Activated T-cell treated with anti-CD3 and anti-CD28 coated beads, Interleukin-2, amount 50 U/mL, for 72 hours (primary cell): ENCODE measurements around the gene NFATC1. TPM values are rescaled to one million over a fixed set of nuclear protein-coding genes. Genes with fewer than 3 reads are reported as not detected.

ENCODE experiments used
- ATAC-seq, 2 donors: fragments of 150-1000 bp; cut with Tn5 transposase; replicated peaks in 1 of 2; 2 replicates each; pipeline ENCODE4 v1.10.0; 2021; ENCODE audit warnings: moderate library complexity in 2 of 2, mild to moderate bottlenecking in 1 of 2
- DNase-seq, 2 donors: peaks; one replicate each; pipeline ENCODE4 v3.0.0; 2021 to 2022; ENCODE audit warnings: mixed read lengths in 1 of 2
- H3K27ac Mint-ChIP-seq: one replicate; pipeline ENCODE4 v1.8.0; 2022; ENCODE audit warnings: mild to moderate bottlenecking, moderate library complexity, mixed read lengths
- H3K27me3 Mint-ChIP-seq: one replicate; pipeline ENCODE4 v1.8.0; 2022; ENCODE audit warnings: low read depth, mixed read lengths
- H3K36me3 Mint-ChIP-seq, 2 donors: one replicate each; pipeline ENCODE4 v1.8.0; 2022; ENCODE audit warnings: mixed read lengths in 2 of 2, mild to moderate bottlenecking in 1 of 2; ENCODE audit not compliant: insufficient read depth in 2 of 2
- H3K4me1 Mint-ChIP-seq: one replicate; pipeline ENCODE4 v1.8.0; 2022; ENCODE audit warnings: low read depth, mixed read lengths
- H3K4me3 Mint-ChIP-seq, 2 donors: one replicate each; pipeline ENCODE4 v1.8.0; 2022; ENCODE audit warnings: mild to moderate bottlenecking in 2 of 2, mixed read lengths in 2 of 2, moderate library complexity in 2 of 2
- H3K9me3 Mint-ChIP-seq, 2 donors: one replicate each; pipeline ENCODE4 v1.8.0; 2022; ENCODE audit warnings: mixed read lengths in 2 of 2
- total RNA-seq, 2 donors: library from RNA; stranded (reverse); gene quantifications; one replicate each; pipeline ENCODE4 v1.2.3, GENCODE V29; 2022

The NFATC1 gene
- total RNA-seq, 2 donors from 2014 or later: 70.4 to 86.0 TPM

GRCh38 chr18:79567481-79568147 lies 171.9 kb downstream of the NFATC1 start:
- H3K27ac Mint-ChIP-seq: no peak overlapping the region
- H3K4me1 Mint-ChIP-seq: peaks cover 11% of the 10 kb centered on the region
- ATAC-seq: no peak
- peaks cover 7% of the 10 kb centered on the region for H3K27me3 Mint-ChIP-seq
- no peak for DNase-seq
- peaks cover 0 to 8% of the 10 kb centered on the region in 2 donors for H3K9me3 Mint-ChIP-seq
- H3K4me3 Mint-ChIP-seq: no peak overlapping the region
- H3K36me3 Mint-ChIP-seq: peaks cover 3 to 5% of the 10 kb centered on the region in 2 donors

DNA sequence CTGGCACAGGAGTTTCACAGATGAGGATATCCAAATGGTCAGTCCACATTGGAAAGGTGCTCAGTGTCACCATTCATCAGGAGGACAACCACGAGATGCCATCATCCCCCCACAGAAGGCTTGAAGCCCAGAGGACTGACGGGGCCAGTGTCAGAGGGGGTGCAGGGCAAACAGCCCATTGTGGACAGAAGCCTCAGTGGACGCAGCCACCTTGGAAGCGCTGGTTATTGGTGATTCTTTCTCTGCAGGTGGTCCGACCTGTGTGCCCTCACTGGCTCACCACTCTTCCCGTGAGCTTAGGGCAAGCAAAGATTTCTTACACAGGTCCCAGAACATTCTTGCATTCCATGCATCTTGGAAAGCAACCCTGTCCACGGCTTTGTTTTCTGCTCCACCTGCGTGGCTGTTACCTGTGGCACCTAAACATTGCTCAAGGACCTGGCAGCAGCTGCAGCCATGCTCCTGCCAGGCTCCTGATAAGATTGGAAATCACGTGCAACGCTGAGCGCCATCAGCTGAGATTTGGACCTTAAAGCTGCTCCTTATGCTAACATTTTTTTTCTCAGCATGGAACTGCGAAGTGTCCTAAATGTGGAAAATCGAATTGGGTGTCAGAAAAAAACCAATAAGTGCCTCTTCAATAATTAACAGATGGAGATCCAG lies 172.9 kb downstream of the NFATC1 start:
- Mint-ChIP-seq H3K36me3 (peaks cover 3 to 11% of the 10 kb centered on the region in 2 donors), H3K4me3 (no peak overlapping the region)

DNA sequence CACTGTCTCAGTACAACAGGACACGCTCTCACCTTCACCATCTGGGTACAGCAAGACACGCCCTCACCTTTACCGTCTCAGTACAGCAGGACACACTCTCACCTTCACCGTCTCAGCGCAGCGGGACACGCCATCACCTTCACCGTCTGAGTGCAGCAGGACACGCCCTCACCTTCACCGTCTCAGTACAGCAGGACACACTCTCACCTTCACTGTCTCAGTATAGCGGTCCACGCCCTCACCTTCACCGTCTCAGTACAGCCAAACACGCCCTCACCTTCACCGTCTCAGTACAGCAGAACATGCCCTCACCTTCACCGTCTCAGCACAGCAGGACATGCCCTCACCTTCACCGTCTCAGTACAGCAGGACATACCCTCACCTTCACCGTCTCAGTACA lies 174.0 kb downstream of the NFATC1 start:
- H3K9me3 Mint-ChIP-seq: peaks cover 3 to 6% of the 10 kb centered on the region in 2 donors
- ATAC-seq: no peak
- no peak overlapping the region for H3K27ac Mint-ChIP-seq
- DNase-seq: no peak
- H3K36me3 Mint-ChIP-seq: peaks cover 3 to 11% of the 10 kb centered on the region in 2 donors
- H3K4me3 Mint-ChIP-seq: no peak overlapping the region
- peaks cover 13% of the 10 kb centered on the region for H3K4me1 Mint-ChIP-seq
- H3K27me3 Mint-ChIP-seq: peaks cover 7% of the 10 kb centered on the region

More for the DNA sequence above, 172.9 kb downstream of the NFATC1 start:
- peaks cover 7% of the 10 kb centered on the region for H3K27me3 Mint-ChIP-seq
- peaks cover 11% of the 10 kb centered on the region for H3K4me1 Mint-ChIP-seq
- DNase-seq: no peak
- ATAC-seq: no peak
- H3K9me3 Mint-ChIP-seq: peaks cover 3 to 11% of the 10 kb centered on the region in 2 donors
- no peak overlapping the region for H3K27ac Mint-ChIP-seq

- peaks cover 7% of the 10 kb centered on the region for H3K27me3 Mint-ChIP-seq
- peak in 1 of 2 donors; percentile 16 for DNase-seq
- ATAC-seq: peak; percentile 62 to 66
- peaks cover 3 to 11% of the 10 kb centered on the region in 2 donors for H3K36me3 Mint-ChIP-seq
- peaks cover 3 to 6% of the 10 kb centered on the region in 2 donors for H3K9me3 Mint-ChIP-seq
- peak overlapping the region in 1 of 2 donors; percentile 51 for H3K4me3 Mint-ChIP-seq
- no peak overlapping the region for H3K27ac Mint-ChIP-seq
- H3K4me1 Mint-ChIP-seq: peaks cover 21% of the 10 kb centered on the region
Observed at GRCh38 chr18:79570266-79571201, 174.8 kb downstream of the NFATC1 start.

DNA sequence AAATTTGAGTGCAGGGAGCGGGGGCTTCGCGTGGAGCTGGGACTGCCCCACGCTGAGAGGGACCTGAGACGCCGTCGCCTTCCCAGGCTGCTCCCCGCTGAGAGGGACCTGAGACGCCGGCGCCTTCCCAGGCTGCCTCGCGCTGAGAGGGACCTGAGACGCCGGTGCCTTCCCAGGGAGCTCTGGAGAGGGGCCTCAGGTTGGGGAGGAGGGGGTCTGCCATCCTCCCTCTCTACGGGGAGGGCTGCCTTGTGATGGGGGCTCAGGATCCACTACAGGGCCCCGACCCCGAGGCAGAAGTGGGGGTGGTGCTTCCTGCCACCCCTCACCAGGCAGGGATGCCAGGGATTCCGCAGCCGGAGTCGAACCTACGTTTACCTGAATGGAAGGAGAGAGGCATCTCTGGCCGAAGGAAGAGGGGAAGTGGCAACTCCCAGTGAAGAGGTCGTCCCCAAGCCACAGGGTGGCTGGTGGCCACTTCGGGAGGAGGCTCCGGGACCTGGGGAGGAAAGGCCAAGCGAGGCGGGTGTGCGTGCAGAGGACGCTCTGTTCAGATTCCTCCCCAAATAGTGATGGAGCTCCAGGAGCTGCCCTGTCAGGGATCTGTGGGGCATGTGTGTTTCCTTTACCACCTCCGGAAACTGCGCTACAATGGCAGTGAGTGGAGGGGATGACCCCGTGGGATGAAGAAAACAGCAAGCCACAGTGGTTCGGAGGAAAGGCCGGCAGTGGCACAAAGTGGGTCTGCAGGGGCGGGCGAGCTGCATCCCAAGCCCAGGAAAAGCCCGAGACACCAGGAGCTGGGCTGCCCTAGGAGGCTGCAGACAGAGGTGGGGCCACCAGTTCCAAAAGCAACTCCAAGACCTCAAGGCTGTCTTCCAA lies 175.7 kb downstream of the NFATC1 start:
- Mint-ChIP-seq H3K4me1 (peaks cover 24% of the 10 kb centered on the region), H3K36me3 (peaks cover 3 to 11% of the 10 kb centered on the region in 2 donors), H3K27ac (no peak overlapping the region), H3K27me3 (peaks cover 7% of the 10 kb centered on the region), H3K4me3 (peak overlapping the region in 1 of 2 donors; percentile 51), H3K9me3 (peaks cover 3 to 6% of the 10 kb centered on the region in 2 donors)
- no peak for DNase-seq
- ATAC-seq: no peak

DNA sequence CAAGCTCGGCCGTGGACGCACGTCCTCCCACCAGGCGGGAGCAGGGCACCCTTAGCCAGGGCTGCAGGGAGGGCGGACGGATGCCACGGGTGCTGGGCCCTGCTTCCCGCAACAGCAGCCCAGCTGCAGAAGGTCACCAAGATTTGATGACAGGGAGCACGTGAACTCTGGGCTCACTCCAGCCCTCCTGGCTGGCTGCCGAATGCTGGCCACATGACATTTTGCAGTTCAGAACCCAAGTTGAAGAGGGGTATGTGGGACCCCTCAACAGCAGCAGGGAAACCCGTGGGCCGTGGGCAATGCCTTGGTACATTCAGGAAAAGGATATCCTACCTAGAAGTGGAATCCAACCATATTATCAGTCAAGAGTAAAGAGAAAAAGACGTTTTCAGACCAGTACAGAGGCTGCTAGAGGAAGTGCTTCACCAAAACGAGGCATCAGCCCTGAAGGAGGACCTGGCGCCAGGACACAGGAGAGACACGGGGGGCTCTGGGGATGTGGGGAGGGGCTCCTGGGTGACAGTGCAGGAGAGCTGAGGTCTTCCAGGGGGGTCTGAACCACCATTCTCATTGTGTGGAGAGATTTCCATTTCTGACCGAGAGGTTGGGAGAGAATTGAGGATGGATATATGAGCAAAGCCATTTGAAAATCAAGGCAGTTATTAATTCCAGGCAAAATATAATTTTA lies 176.5 kb downstream of the NFATC1 start:
- H3K27me3 Mint-ChIP-seq: peaks cover 7% of the 10 kb centered on the region
- DNase-seq: no peak

GRCh38 chr18:79572848-79573451 lies 177.2 kb downstream of the NFATC1 start:
- peaks cover 3 to 11% of the 10 kb centered on the region in 2 donors for H3K36me3 Mint-ChIP-seq
- H3K27me3 Mint-ChIP-seq: peaks cover 7% of the 10 kb centered on the region
- ATAC-seq (no peak), DNase-seq (no peak)
- H3K27ac Mint-ChIP-seq: no peak overlapping the region
- H3K4me1 Mint-ChIP-seq: peaks cover 24% of the 10 kb centered on the region
- H3K9me3 Mint-ChIP-seq: peaks cover 3 to 6% of the 10 kb centered on the region in 2 donors
- no peak overlapping the region for H3K4me3 Mint-ChIP-seq

More for the DNA sequence above, 176.5 kb downstream of the NFATC1 start:
- Mint-ChIP-seq H3K36me3 (peaks cover 3 to 11% of the 10 kb centered on the region in 2 donors), H3K4me1 (peaks cover 24% of the 10 kb centered on the region), H3K4me3 (no peak overlapping the region), H3K27ac (no peak overlapping the region), H3K9me3 (peaks cover 3 to 6% of the 10 kb centered on the region in 2 donors)
- ATAC-seq: no peak

GRCh38 chr18:79573921-79574491 lies 178.3 kb downstream of the NFATC1 start:
- DNase-seq (no peak), ATAC-seq (no peak)
- Mint-ChIP-seq H3K4me3 (no peak overlapping the region), H3K36me3 (peaks cover 3 to 11% of the 10 kb centered on the region in 2 donors), H3K9me3 (peaks cover 3 to 6% of the 10 kb centered on the region in 2 donors), H3K4me1 (peaks cover 24% of the 10 kb centered on the region), H3K27me3 (peaks cover 7% of the 10 kb centered on the region), H3K27ac (no peak overlapping the region)

DNA sequence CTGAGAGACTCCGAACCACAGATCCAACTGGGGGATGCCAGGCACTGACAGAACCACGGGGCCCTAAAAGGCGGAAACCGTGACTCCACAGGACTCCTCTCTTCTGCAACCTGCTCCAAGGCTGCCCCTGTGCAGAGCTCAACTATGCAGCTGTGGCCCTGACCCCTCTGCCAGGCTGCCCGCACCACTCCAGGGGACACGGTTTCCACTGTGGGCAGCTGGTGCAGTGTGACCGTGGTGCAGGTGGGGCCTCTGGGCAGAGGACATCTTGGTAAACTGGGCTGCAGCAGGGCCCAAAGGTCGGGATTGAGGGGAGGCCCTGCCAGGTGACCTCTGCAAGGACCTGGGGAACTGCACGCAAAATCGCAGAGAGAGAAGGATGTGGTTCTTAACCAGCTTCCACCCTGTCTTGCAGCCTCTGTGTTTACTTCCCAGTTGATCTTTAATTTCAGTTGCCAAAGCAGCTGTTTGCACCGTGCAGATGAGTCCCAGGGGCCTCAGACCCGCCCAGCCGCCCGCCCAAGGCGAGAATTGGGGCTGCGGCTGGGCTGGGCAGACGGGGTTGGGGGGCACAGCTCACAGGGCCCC lies 179.3 kb downstream of the NFATC1 start:
- H3K9me3 Mint-ChIP-seq: peaks cover 3 to 6% of the 10 kb centered on the region in 2 donors
- H3K4me1 Mint-ChIP-seq: peaks cover 24% of the 10 kb centered on the region
- H3K4me3 Mint-ChIP-seq: no peak overlapping the region
- H3K27ac Mint-ChIP-seq: no peak overlapping the region
- ATAC-seq: peak; percentile 9 to 19
- H3K36me3 Mint-ChIP-seq: peaks cover 3 to 11% of the 10 kb centered on the region in 2 donors
- no peaks in the 10 kb centered on the region for H3K27me3 Mint-ChIP-seq
- no peak for DNase-seq

DNA sequence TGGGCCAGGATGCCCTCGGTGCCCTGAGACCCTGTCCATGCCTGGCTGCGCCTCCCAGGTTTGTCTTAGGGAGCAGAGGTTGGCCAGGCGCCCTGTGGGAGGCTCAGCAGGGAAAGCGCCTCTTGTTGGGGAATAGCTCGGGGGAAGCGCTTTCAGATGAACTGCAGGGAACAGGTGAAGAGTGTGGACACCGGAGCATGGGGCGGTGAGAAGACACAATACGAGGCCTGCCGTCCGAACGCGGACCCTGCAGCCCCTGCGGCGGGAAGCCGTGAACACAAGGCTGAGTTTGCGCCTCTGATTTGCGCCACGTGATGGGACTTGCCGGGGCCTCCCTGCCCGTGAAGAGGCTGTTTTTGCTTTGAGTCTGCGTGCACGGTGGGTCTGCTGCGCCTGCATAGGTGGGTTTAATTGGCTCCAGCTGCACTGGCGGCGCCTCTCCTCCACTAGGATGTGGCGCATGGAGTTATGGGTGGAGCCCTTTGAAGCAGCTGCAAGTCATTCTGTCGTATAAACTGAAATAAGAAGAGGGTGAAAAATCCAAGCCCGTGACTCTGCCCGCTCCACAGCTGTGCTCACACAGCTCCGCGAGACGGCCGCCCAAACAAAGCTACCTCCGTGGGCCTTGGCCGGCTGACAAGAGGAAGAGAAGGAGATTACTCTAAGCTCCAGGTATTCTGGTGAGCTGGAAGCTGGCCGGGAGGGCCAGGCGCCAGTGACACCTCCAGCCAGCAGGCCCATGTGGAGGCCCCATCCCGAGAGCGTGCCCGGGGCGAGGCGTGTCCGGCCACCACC lies 180.4 kb downstream of the NFATC1 start:
- H3K4me1 Mint-ChIP-seq: peaks cover 17% of the 10 kb centered on the region
- ATAC-seq (no peak), DNase-seq (no peak)
- H3K4me3 Mint-ChIP-seq: no peak overlapping the region
- no peak overlapping the region for H3K27ac Mint-ChIP-seq
- H3K36me3 Mint-ChIP-seq: peaks cover 3 to 11% of the 10 kb centered on the region in 2 donors
- H3K9me3 Mint-ChIP-seq: peaks cover 3 to 6% of the 10 kb centered on the region in 2 donors
- H3K27me3 Mint-ChIP-seq: no peaks in the 10 kb centered on the region
